BJ (cell line): Measurements from ENCODE around the gene PLEKHB1. TPM values are rescaled to one million over a fixed set of nuclear protein-coding genes. Genes with fewer than 3 reads are reported as not detected.

Experiments used
- CTCF ChIA-PET: fragments of 350-600 bp; formaldehyde crosslinking; extraction: SDS; loops from one replicate; lab custom pipeline; 2021; ENCODE audit warnings: antibody characterized with exemption, inconsistent platforms; lab: Yijun Ruan, JAX
- POLR2A ChIA-PET: fragments of 300-600 bp; sonication (Branson Sonifier 250); formaldehyde crosslinking; extraction: SDS; loops from one replicate; lab custom pipeline; 2021; ENCODE audit warnings: antibody characterized with exemption; lab: Charles Lee
- DNase-seq: peaks from one replicate; pipeline ENCODE4 v3.0.0-alpha.2; 2011; ENCODE audit warnings: low read depth
- H3K27me3 ChIP-seq: 2 replicates; pipeline ENCODE4 v1.6.0; 2011; ENCODE audit warnings: low read length; ENCODE audit not compliant: control insufficient read depth, insufficient read depth
- H3K36me3 ChIP-seq: 2 replicates; pipeline ENCODE4 v1.5.1; 2011; ENCODE audit warnings: low read length; ENCODE audit not compliant: control insufficient read depth, insufficient read depth
- H3K4me3 ChIP-seq: 2 replicates; pipeline ENCODE4 v1.5.1; 2011; ENCODE audit warnings: low read depth, mild to moderate bottlenecking, control low read depth, low read length
- CTCF ChIP-seq: IDR thresholded peaks from 2 replicates; pipeline ENCODE4 v1.5.1; 2011; ENCODE audit warnings: low read depth, mild to moderate bottlenecking, control low read depth, inconsistent platforms, low read length, moderate library complexity; ENCODE audit not compliant: insufficient read depth
- polyA plus RNA-seq: library from polyadenylated mRNA; depleted of rRNA; stranded (reverse); fragments of >200 nt; gene quantifications from 2 replicates; pipeline ENCODE4 v1.2.3, GENCODE V29; 2011

PLEKHB1 gene
- polyA plus RNA-seq, 1 experiment, result 0.40 TPM

- H3K27me3 ChIP-seq, result peaks cover 15% of the 10 kb centered on the region
- no peak overlapping the region for H3K4me3 ChIP-seq
- POLR2A ChIA-PET, result interaction anchor here (0.6 kb wide), 1 partner anchor 37 kb away, joined by 17 read pairs; no protein-coding TSS in a partner anchor
- TF ChIP-seq CTCF, result no peak
- DNase-seq, result no peak
- CTCF ChIA-PET, result interaction anchor here (1.1 to 6.3 kb wide), 3 partner anchors 12 to 22 kb away, joined by 3 to 66 read pairs (median 15); no protein-coding TSS in a partner anchor
- no peaks in the 10 kb centered on the region for H3K36me3 ChIP-seq
Observed at GRCh38 chr11:73648121-73648520, 1.7 kb downstream of the PLEKHB1 start.

- ChIA-PET POLR2A (interaction anchor here (0.6 kb wide), 1 partner anchor 38 kb away, joined by 17 read pairs; no protein-coding TSS in a partner anchor), CTCF (interaction anchor here (3.3 to 6.3 kb wide), 2 partner anchors 12 to 23 kb away, joined by 15 to 66 read pairs; no protein-coding TSS in a partner anchor)
- no peak for DNase-seq
- Histone ChIP-seq H3K36me3 (no peaks in the 10 kb centered on the region), H3K27me3 (peaks cover 15% of the 10 kb centered on the region), H3K4me3 (no peak overlapping the region)
- TF ChIP-seq CTCF, result no peak
Observed at GRCh38 chr11:73648571-73649046, 2.2 kb downstream of the PLEKHB1 start.

- ChIA-PET CTCF (interaction anchor here (0.7 to 6.3 kb wide), 3 partner anchors 12 to 312 kb away, joined by 3 to 66 read pairs (median 15); no protein-coding TSS in a partner anchor), POLR2A (no interaction called here)
- DNase-seq, result no peak
- no peak for TF ChIP-seq CTCF
- H3K27me3 ChIP-seq, result peaks cover 15% of the 10 kb centered on the region
- H3K4me3 ChIP-seq, result no peak overlapping the region
- no peaks in the 10 kb centered on the region for H3K36me3 ChIP-seq
Observed at GRCh38 chr11:73649206-73649605, 2.8 kb downstream of the PLEKHB1 start.

- peaks cover 11% of the 10 kb centered on the region for H3K27me3 ChIP-seq
- ChIA-PET POLR2A (no interaction called here), CTCF (interaction anchor here (1.0 to 6.3 kb wide), 2 partner anchors 11 to 25 kb away, joined by 3 to 66 read pairs; no protein-coding TSS in a partner anchor)
- TF ChIP-seq CTCF, result no peak
- no peak for DNase-seq
- no peak overlapping the region for H3K4me3 ChIP-seq
- no peaks in the 10 kb centered on the region for H3K36me3 ChIP-seq
Observed at GRCh38 chr11:73650400-73650799, 4.0 kb downstream of the PLEKHB1 start.

DNA sequence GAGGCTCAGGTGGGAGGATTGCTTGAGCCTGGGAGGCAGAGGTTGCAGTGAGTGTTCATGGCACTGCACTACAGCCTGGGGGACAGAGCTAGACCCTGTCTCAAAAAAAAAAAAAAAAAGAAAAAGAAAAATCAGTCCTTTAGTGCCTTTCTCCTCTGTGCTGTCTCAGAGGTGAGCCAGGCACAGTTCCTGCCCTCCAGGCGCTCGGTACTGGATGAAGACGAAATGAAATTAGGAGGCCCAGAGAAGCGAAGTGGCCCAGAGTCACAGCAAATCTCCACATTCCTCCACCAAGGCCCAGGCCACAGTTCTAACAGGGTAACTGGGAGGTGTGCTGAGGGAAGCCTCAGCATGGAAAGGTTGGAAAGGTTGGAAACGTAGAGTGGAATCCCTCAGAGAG is 4.9 kb downstream of the PLEKHB1 start:
- H3K27me3 ChIP-seq, result peaks cover 11% of the 10 kb centered on the region
- ChIA-PET POLR2A (no interaction called here), CTCF (interaction anchor here (0.6 to 6.3 kb wide), 3 partner anchors 10 to 154 kb away, joined by 3 to 66 read pairs (median 5); no protein-coding TSS in a partner anchor)
- no peaks in the 10 kb centered on the region for H3K36me3 ChIP-seq
- TF ChIP-seq CTCF, result no peak
- DNase-seq, result no peak
- H3K4me3 ChIP-seq, result no peak overlapping the region
